Neutrophil (primary cell): ENCODE data around the gene TMEM121.
"Not testable (repeated sequence)": the region's sequence is repeated elsewhere in the genome, so short reads cannot be mapped to it uniquely, and the experiment has no call there.

Experiments
- H3K27ac ChIP-seq: fragments of 200-600 bp; sonication (generic); 2 replicates; pipeline ENCODE4 v1.5.1; 2016; ENCODE audit warnings: mild to moderate bottlenecking, moderate library complexity
- H3K27me3 ChIP-seq: fragments of 200-600 bp; sonication (generic); 2 replicates; pipeline ENCODE4 v1.6.0; 2016; ENCODE audit warnings: mild to moderate bottlenecking
- H3K36me3 ChIP-seq: fragments of 200-600 bp; sonication (generic); 2 replicates; pipeline ENCODE4 v1.5.1; 2017
- H3K4me1 ChIP-seq, 2 experiments: fragments of 200-600 bp in 1 of 2; sonication (generic) in 1 of 2; 1 replicate in 1 of 2; 2 replicates in 1 of 2; pipeline versions ENCODE4 v1.5.1 to v1.6.1; 2013 to 2016; ENCODE audit warnings: low read depth in 1 of 2, low read length in 1 of 2, mild to moderate bottlenecking in 1 of 2, moderate library complexity in 1 of 2; ENCODE audit not compliant: control insufficient read depth in 1 of 2, insufficient read depth in 1 of 2
- H3K4me3 ChIP-seq, 2 experiments: fragments of 200-600 bp in 1 of 2; sonication (generic) in 1 of 2; 1 replicate in 1 of 2; 2 replicates in 1 of 2; pipeline ENCODE4 v1.5.1; 2013 to 2016; ENCODE audit warnings: low read depth in 1 of 2, low read length in 1 of 2, mild to moderate bottlenecking in 1 of 2, moderate library complexity in 1 of 2
- H3K9me3 ChIP-seq: fragments of 200-600 bp; sonication (generic); 2 replicates; pipeline ENCODE4 v1.5.1; 2016
- TF ChIP-seq, protein P1 (sequence below): fragments of 200-600 bp; sonication (generic); IDR thresholded peaks from 2 replicates; pipeline ENCODE4 v1.5.1; 2016; ENCODE audit warnings: antibody characterized with exemption

Gene TMEM121

DNA sequence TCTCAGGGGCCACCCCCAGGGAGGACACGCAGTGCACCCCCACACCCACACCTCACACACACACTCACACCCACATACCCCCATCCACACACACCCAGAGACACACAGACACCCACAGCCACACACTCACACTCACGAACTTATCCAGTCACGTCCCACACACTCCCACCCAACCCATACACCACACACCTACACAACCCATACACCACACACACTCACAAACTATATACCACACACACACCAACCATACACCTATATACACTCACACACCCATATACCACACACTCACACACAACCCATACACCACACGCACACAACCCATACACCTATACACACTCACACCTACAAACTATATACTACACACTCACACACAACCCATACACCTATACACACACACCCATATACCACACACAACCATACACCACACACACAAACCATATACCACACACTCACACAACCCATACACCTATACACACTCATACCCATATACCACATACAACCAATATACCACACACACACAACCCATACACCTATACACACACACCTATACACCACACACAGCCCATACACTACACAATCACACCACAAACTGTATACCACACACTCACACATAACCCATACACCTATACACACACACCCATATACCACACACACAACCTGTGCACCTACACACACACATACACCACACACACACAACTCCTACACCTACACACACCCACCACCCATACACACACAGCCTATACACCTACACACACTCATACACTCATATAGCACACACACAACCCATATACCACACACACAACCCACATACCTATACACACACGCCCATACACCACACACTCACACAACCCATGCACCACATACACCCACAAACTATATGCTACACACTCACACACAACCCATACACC lies 42.7 kb downstream of the TMEM121 start:
- no peak overlapping the region for H3K4me3 ChIP-seq
- H3K9me3 ChIP-seq: no peaks in the 10 kb centered on the region
- H3K27me3 ChIP-seq: no peaks in the 10 kb centered on the region
- TF ChIP-seq, protein P1, sequence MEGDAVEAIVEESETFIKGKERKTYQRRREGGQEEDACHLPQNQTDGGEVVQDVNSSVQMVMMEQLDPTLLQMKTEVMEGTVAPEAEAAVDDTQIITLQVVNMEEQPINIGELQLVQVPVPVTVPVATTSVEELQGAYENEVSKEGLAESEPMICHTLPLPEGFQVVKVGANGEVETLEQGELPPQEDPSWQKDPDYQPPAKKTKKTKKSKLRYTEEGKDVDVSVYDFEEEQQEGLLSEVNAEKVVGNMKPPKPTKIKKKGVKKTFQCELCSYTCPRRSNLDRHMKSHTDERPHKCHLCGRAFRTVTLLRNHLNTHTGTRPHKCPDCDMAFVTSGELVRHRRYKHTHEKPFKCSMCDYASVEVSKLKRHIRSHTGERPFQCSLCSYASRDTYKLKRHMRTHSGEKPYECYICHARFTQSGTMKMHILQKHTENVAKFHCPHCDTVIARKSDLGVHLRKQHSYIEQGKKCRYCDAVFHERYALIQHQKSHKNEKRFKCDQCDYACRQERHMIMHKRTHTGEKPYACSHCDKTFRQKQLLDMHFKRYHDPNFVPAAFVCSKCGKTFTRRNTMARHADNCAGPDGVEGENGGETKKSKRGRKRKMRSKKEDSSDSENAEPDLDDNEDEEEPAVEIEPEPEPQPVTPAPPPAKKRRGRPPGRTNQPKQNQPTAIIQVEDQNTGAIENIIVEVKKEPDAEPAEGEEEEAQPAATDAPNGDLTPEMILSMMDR: no peak
- no peaks in the 10 kb centered on the region for H3K4me1 ChIP-seq
- H3K36me3 ChIP-seq: no peaks in the 10 kb centered on the region
- no peak overlapping the region for H3K27ac ChIP-seq

DNA sequence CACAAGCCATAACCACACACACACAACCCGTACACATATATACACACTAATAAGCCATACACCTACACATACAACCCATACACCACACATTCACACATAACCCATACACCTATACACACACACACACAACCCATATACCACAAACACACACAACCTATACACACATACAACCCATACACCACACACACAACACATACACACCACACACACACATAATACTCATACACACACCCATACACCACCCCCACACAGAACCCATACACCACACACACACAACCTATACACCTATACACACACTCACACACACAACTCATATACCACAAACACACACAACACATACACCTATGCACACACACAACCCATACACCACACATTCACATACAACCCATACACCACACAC lies 44.1 kb downstream of the TMEM121 start:
- H3K27me3 ChIP-seq: no peaks in the 10 kb centered on the region
- no peaks in the 10 kb centered on the region for H3K4me1 ChIP-seq
- H3K9me3 ChIP-seq: no peaks in the 10 kb centered on the region
- no peaks in the 10 kb centered on the region for H3K36me3 ChIP-seq
- TF ChIP-seq, protein P1: no peak
- no peak overlapping the region for H3K4me3 ChIP-seq
- no peak overlapping the region for H3K27ac ChIP-seq

DNA sequence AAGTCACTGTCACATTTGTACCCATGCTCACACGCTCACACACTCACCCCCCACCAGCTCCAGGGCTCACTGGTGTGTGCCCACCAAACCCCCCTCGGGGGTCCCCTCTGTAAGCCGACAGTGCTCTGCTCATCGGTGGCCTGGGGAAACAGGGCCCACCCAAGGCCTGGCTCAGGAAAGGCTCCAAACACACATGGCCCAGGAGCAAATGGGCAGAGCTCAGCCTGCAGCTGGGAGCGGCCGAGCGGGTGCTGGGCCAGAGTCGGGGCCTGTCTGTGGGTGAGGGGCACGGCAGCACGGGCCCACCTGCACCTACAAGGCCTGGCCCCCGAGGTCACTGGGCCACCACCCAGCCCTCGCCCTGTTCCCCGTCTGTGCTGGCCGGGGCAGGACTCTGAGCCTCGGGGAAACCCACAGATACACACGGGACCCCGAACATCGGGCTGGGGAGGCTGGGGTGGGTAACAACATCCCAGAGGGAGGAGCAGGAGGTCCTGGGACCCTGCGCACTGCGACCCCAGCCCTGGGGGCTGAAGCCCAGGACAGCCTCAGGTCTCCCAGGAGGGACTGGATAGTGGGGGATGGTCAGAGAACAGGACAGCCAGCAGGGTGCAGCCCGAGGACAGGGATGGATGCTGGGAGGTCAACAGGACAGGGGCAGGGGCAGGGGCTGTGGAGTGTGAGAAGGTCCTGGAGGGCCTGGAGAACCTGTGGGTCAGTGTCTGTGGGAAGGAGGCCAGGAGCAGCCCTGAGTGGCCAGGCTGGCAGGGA lies 45.0 kb downstream of the TMEM121 start:
- H3K27ac ChIP-seq, H3K36me3 ChIP-seq, H3K27me3 ChIP-seq, H3K9me3 ChIP-seq, H3K4me1 ChIP-seq, H3K4me3 ChIP-seq: not testable (repeated sequence)

DNA sequence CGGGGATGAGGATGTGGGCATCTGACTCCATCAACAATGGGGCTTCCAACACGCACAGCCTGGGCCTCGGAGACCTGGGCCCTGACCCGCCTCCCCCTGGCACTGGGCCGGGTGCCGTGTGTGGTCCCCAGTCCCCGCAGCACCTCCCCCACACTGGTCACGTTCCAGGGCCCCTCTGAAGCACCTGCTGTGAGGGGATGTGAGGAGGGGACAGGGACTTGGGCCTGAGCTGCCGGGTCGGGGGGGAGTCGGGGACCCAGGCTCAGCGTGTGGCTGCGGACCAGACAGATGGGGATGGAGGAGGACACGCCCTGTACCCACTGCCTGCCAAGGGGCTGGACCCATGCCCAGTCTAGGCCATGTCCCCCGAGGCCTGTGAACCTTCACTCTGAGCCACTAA lies 45.7 kb downstream of the TMEM121 start:
- H3K27me3 ChIP-seq, H3K4me1 ChIP-seq, H3K36me3 ChIP-seq, H3K4me3 ChIP-seq, H3K9me3 ChIP-seq, H3K27ac ChIP-seq: not testable (repeated sequence)

DNA sequence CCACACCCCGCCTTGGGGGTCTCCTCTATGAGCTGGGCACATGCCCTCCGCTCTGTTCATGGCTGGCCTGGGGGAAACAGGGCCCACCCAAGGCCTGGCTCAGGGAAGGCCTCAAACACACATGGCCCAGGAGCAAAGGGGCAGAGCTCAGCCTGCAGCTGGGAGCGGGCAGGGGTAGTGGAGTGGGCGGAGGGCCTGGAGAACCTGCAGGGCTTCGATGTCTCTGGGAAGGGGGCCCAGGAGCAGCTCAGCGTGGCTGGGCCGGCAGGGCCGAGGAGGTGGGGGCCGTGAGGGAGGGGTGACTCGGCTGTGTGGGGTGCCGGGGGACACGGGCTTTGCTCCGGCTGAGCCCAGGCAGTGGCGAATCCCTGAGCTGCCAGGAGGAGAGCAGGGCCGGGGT lies 47.5 kb downstream of the TMEM121 start:
- not testable (repeated sequence) for H3K27me3 ChIP-seq, H3K27ac ChIP-seq, H3K4me1 ChIP-seq, H3K36me3 ChIP-seq, H3K9me3 ChIP-seq, H3K4me3 ChIP-seq

DNA sequence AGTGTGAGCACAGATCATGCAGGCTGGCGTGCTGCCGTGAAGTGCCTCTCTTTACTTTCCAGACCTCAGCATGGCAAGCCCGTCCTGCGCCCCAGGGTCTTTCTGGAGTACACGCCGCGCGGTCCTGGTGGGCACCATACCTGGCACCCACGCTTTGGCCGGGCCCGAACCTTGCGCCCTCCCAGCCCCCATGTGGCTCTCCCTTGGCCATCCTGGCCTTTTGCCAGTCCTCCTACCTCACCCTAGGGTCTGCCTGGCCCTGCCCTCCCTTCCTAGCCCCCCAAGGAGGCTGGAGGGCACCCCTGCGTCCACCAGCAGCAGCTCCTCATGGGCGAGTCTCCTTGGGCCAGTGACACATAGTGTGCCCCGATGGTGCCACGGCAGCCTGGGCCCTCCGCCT lies 48.0 kb downstream of the TMEM121 start:
- not testable (repeated sequence) for H3K36me3 ChIP-seq, H3K27ac ChIP-seq, H3K4me3 ChIP-seq, H3K4me1 ChIP-seq, H3K9me3 ChIP-seq, H3K27me3 ChIP-seq

DNA sequence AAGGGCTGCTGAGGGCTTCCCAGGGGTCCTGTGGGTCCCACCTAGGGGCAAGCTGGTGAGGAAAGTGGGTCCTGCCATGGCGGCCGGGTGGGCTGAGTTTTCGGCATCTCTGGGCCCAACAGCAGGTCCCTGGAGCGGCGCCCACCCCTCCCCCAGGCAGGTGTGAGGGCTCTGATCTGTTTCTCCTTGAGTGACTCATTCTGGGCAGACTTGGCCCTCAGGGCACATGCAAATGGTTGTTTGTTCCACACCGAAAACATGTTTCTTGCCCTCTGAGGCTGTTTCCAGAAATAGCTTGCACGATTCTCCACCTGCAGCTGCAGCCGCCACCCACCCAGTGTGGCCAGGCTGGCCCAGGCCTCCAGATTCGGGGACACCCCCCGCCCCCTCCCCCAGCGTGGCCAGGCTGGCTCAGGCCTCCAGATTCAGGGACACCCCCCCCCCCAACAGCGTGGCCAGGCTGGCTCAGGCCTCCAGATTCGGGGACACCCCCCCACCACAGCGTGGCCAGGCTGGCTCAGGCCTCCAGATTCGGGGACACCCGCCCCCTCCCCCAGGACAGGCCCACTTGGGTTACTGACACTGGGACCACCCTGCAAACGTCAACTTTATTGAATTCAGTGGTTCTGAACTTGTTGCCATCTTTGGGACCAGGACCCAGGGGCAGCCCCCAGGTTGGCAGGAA lies 48.8 kb downstream of the TMEM121 start:
- not testable (repeated sequence) for H3K4me3 ChIP-seq, H3K9me3 ChIP-seq, H3K27ac ChIP-seq, H3K27me3 ChIP-seq, H3K36me3 ChIP-seq, H3K4me1 ChIP-seq
